LNCaP clone FGC (cell line): ENCODE data around the gene TRIM45.
"Not testable (repeated sequence)": the region's sequence is repeated elsewhere in the genome, so short reads cannot be mapped to it uniquely, and the experiment has no call there.

Source experiments
- DNase-seq: peaks from one replicate; pipeline ENCODE4 v3.0.0-alpha.2; 2011; ENCODE audit warnings: low read depth
- H3K4me3 ChIP-seq: 2 replicates; pipeline ENCODE4 v1.5.1; 2011; ENCODE audit warnings: mild to moderate bottlenecking, low read depth, low read length, control low read depth
- TF ChIP-seq, protein P1 (sequence below): IDR thresholded peaks from 2 replicates; pipeline ENCODE4 v1.5.1; 2012; ENCODE audit warnings: mild to moderate bottlenecking; ENCODE audit not compliant: control insufficient read depth, insufficient read depth; ENCODE audit errors: extremely low read depth

TRIM45 gene

DNA sequence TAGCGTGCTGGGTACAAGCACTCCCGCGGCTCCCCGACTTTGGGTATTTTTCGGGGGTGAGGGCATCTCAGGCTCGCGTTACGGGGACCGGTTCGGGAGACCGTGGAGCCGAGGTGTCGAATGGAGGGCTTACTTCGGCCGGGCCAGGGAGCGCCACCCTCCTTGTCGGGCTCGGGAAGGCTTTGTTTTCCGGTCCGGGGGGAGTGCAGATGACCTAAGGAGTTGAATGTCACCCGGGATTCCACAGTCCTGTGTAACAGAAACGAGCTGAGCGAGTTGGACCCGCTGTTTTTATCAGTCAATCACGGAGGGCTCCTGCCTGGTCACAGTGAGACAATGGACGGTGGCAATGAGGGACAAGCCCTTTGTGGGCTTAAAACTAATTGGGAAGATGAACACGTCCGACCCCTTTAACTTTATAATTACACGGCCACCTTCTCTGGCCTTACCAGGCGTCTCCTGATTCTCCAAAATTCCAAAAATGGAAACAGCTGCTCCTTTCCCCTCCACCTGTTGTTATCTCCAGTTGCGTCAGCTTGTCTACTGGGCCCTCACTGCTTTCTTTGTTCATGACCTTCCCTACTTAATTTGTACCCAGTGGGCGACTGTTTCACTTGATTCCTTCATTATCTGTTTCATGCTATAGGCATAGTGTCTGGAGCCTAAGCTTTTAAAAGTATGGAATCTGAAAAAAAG is 929 bp upstream of the TRIM45 start:
- no peak for DNase-seq
- TF ChIP-seq, protein P1, sequence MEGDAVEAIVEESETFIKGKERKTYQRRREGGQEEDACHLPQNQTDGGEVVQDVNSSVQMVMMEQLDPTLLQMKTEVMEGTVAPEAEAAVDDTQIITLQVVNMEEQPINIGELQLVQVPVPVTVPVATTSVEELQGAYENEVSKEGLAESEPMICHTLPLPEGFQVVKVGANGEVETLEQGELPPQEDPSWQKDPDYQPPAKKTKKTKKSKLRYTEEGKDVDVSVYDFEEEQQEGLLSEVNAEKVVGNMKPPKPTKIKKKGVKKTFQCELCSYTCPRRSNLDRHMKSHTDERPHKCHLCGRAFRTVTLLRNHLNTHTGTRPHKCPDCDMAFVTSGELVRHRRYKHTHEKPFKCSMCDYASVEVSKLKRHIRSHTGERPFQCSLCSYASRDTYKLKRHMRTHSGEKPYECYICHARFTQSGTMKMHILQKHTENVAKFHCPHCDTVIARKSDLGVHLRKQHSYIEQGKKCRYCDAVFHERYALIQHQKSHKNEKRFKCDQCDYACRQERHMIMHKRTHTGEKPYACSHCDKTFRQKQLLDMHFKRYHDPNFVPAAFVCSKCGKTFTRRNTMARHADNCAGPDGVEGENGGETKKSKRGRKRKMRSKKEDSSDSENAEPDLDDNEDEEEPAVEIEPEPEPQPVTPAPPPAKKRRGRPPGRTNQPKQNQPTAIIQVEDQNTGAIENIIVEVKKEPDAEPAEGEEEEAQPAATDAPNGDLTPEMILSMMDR, result no peak
- H3K4me3 ChIP-seq, result peak overlapping the region; percentile 71

DNA sequence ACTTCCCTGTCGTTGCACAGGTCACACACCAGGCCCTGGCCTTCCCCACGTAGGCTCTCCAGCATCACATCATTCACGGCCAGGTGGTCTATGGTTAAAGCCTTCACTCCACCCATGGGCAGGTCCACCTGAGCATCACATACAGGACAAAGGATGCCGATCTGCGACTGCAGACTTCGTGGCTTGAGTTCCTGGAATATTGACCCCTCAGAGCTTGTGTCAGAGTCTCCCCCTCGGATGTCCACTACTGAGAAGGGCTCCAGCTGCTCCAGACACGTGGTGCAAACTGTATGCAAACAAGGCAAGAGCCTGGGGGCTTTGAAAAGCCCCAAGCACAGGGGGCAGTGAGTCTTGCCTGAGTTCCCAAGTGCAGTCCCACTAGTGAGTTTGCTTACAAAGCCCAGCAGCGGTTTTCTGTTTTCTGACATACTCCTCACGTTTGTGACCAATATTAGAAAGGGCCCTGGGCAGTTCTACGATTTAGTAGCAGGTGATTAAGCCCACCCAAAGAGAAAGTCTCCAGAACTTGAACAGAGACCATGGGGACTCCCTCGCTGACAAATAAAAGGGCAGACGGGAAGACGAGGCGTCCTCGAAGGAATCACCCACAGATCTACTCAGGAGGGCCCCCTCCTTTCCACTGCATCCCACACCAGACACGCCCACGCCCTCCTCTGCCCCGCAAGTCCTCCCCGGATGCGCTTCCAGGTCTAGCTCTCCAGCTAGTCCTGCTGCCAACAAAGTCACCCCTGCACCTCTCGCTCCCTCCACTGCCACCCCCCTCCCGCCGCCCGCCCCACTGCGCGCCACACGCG is 568 bp downstream of the TRIM45 start:
- H3K4me3 ChIP-seq, result peak overlapping the region; percentile 71
- TF ChIP-seq, protein P1, result no peak
- no peak for DNase-seq

DNA sequence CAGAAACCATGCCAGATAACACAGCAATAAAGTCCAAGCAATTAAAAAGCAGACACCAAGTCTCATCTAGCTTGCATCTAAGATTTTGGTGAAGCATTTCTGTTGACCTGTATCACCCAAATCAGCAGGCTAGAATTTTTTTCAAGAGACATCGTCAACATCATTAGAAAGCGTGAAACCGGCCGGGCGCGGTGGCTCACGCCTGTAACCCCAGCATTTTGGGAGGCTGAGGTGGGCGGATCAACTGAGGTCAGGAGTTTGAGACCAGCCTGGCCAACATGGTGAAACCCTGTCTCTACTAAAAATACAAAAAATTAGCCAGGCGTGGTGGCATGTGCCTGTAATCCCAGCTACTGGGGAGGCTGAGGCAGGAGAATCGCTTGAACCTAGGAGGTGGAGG is 2.4 kb downstream of the TRIM45 start:
- not testable (repeated sequence) for DNase-seq, H3K4me3 ChIP-seq

DNA sequence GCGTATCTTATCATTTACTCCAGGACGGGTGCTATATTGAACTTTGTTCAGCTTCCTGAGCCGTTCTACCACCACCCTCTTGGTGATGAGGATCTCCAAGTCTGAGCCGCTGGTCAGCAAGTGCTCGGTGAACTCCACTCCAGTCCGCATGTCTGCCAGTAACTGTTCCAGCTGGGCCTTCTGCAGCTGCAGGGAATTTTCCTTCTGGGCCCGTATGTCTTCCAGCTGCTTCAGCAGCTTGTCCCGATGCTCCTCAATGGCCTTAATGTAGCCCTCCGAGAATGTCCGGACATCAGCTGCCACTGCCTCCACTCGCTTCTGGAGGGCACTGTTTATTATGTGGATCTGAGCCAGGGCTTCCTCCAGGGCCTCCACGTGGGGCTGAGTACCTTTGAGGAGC is 3.4 kb downstream of the TRIM45 start:
- no peak for DNase-seq
- TF ChIP-seq, protein P1, result no peak
- no peak overlapping the region for H3K4me3 ChIP-seq

DNA sequence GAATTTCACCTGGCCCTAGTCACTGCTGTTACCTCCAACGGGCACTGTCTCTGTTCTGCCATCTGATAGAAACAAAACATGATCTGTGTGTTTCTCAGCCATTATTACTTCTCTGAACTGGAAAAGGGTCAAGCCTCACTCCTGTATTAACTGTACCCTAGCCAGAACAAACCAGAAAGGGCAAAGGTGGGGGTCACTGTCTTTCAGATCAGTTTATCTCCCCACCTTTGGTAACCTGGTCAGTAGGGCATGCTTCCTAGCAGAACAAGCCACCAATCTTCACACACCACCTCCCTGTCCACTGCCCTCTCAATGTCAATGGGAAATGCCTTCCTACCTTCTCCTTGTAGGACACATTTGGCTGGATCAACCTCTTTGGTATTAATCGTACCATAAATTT is 3.9 kb downstream of the TRIM45 start:
- DNase-seq, result no peak
- H3K4me3 ChIP-seq, result no peak overlapping the region
- TF ChIP-seq, protein P1, result no peak

DNA sequence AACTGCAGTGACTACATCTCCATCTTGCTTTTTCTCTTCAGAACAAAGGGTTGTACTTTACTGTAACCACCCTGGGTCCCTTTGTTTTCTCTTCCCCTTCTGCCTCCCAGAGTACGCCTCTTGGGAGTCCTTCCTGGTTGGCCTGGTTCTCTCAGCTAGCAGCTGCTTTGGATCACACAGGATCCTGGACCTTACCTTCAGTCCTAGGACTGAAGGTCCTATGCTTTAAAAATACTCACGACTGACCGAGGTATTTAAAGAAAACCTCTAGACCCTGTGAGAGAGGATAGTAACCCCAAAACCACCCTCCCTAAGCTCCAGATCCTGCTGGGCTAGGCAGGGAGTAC is 4.8 kb downstream of the TRIM45 start:
- DNase-seq, result no peak
- no peak overlapping the region for H3K4me3 ChIP-seq
- TF ChIP-seq, protein P1, result no peak

DNA sequence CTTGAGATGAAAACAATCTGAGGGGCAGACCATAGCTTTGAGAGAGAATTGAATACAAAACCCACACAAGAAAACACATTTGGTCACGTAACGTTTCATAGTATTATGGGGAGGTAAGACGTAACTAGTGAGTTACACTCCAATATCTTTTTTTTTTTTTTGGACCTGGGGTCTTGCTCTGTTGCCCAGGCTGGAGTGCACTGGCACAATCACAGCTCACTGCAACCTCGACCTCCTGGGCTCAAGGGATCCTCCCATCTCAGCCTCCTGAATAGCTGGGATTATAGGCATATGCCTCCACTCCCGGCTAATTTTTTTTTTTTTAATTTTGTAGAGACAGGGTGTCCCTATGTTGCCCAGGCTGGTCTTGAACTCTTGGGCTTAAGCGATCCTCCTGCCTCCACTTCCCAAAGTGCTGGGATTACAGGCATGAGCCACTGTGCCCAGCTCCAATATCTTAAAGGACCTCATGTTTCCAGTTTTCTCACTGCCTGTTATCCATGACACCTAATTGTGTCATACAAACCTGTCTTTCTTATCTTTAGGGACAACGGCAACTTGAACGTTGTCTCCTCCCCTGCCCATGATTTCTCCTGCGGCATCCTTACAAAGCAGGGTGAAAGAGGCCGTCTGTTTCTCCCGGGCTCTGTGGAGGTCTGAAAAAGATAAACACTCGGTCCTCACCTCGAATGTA is 5.3 kb downstream of the TRIM45 start:
- TF ChIP-seq, protein P1, result no peak
- DNase-seq, result no peak
- no peak overlapping the region for H3K4me3 ChIP-seq
